ENCODE results near the gene PPP1R7.

PPP1R7 gene

GRCh38 chr2:241200822-241201395, 50.6 kb downstream of the PPP1R7 start:
- Histone ChIP-seq H3K79me2 (ENCODE audit: insufficient read depth, low read length) (no peaks in the 10 kb centered on the region), H2AFZ (ENCODE audit: low read depth, low read length) (no peak overlapping the region), H4K20me1 (ENCODE audit: insufficient read depth, low read length) (peaks cover 4% of the 10 kb centered on the region), H3K4me1 (ENCODE audit: insufficient read depth, low read length) (no peaks in the 10 kb centered on the region), H3K4me3 (ENCODE audit: low read depth in 1 of 2, low read length in 2 of 2) (no peak overlapping the region), H3K36me3 (ENCODE audit: insufficient read depth, low read length) (no peaks in the 10 kb centered on the region), H3K9me3 (ENCODE audit: insufficient read depth, low read length, severe bottlenecking) (no peaks in the 10 kb centered on the region), H3K4me2 (ENCODE audit: insufficient read depth, low read length) (no peak overlapping the region), H3K27ac (ENCODE audit: low read length) (no peak overlapping the region), H3K27me3 (ENCODE audit: insufficient read depth, low read length, poor library complexity) (no peaks in the 10 kb centered on the region), H3K9ac (ENCODE audit: low read depth, low read length) (no peak overlapping the region)
- no peak for TF ChIP-seq CTCF (IDR thresholded peaks at IDR 0.05; ENCODE audit: borderline replicate concordance, extremely low read depth, low read length, poor library complexity, severe bottlenecking)
- TF ChIP-seq EZH2 (IDR thresholded peaks at IDR 0.05; ENCODE audit: borderline replicate concordance, low read depth, low read length, severe bottlenecking): no peak
- no peak for ATAC-seq (ENCODE audit: insufficient read depth, low read depth)
- DNase-seq: no peak

GRCh38 chr2:241201445-241202267, 51.4 kb downstream of the PPP1R7 start:
- Histone ChIP-seq H3K27ac (ENCODE audit: low read length) (no peak overlapping the region), H3K36me3 (ENCODE audit: insufficient read depth, low read length) (no peaks in the 10 kb centered on the region), H3K4me1 (ENCODE audit: insufficient read depth, low read length) (no peaks in the 10 kb centered on the region), H3K9ac (ENCODE audit: low read depth, low read length) (no peak overlapping the region), H3K9me3 (ENCODE audit: insufficient read depth, low read length, severe bottlenecking) (no peaks in the 10 kb centered on the region), H3K27me3 (ENCODE audit: insufficient read depth, low read length, poor library complexity) (no peaks in the 10 kb centered on the region), H3K4me2 (ENCODE audit: insufficient read depth, low read length) (no peak overlapping the region), H3K4me3 (ENCODE audit: low read depth in 1 of 2, low read length in 2 of 2) (no peak overlapping the region), H4K20me1 (ENCODE audit: insufficient read depth, low read length) (peaks cover 4% of the 10 kb centered on the region), H2AFZ (ENCODE audit: low read depth, low read length) (no peak overlapping the region), H3K79me2 (ENCODE audit: insufficient read depth, low read length) (no peaks in the 10 kb centered on the region)
- ATAC-seq (ENCODE audit: insufficient read depth, low read depth) (no peak), DNase-seq (no peak)
- TF ChIP-seq CTCF (IDR thresholded peaks at IDR 0.05; ENCODE audit: borderline replicate concordance, extremely low read depth, low read length, poor library complexity, severe bottlenecking) (no peak), EZH2 (IDR thresholded peaks at IDR 0.05; ENCODE audit: borderline replicate concordance, low read depth, low read length, severe bottlenecking) (no peak)

- ATAC-seq (ENCODE audit: insufficient read depth, low read depth) (no peak), DNase-seq (no peak)
- Histone ChIP-seq H3K27ac (ENCODE audit: low read length) (no peak overlapping the region), H3K79me2 (ENCODE audit: insufficient read depth, low read length) (no peaks in the 10 kb centered on the region), H3K9me3 (ENCODE audit: insufficient read depth, low read length, severe bottlenecking) (no peaks in the 10 kb centered on the region), H3K4me2 (ENCODE audit: insufficient read depth, low read length) (no peak overlapping the region), H2AFZ (ENCODE audit: low read depth, low read length) (no peak overlapping the region), H3K4me3 (ENCODE audit: low read depth in 1 of 2, low read length in 2 of 2) (no peak overlapping the region), H3K36me3 (ENCODE audit: insufficient read depth, low read length) (no peaks in the 10 kb centered on the region), H3K9ac (ENCODE audit: low read depth, low read length) (no peak overlapping the region), H3K27me3 (ENCODE audit: insufficient read depth, low read length, poor library complexity) (no peaks in the 10 kb centered on the region), H4K20me1 (ENCODE audit: insufficient read depth, low read length) (peaks cover 4% of the 10 kb centered on the region), H3K4me1 (ENCODE audit: insufficient read depth, low read length) (no peaks in the 10 kb centered on the region)
- TF ChIP-seq CTCF (IDR thresholded peaks at IDR 0.05; ENCODE audit: borderline replicate concordance, extremely low read depth, low read length, poor library complexity, severe bottlenecking): no peak
- TF ChIP-seq EZH2 (IDR thresholded peaks at IDR 0.05; ENCODE audit: borderline replicate concordance, low read depth, low read length, severe bottlenecking): no peak
These were observed 52.0 kb downstream of the PPP1R7 start for GRCh38 chr2:241202268-241202585.

All from DND-41 (cell line).